Lower leg skin (tissue), 4 donors: ENCODE measurements around the gene L3MBTL1. TPM values are rescaled to one million over a fixed set of nuclear protein-coding genes. Genes with fewer than 3 reads are reported as not detected.

Experiments used
- DNase-seq, 2 donors: peaks; one replicate each; pipeline ENCODE4 v3.0.0-alpha.2; 2019; ENCODE audit warnings: low spot score in 2 of 2
- H3K4me3 ChIP-seq: fragments of 200-600 bp; sonication (generic); 2 replicates; pipeline ENCODE4 v1.5.1; 2017; ENCODE audit warnings: mild to moderate bottlenecking, low read depth; ENCODE audit not compliant: poor library complexity, severe bottlenecking
- CTCF ChIP-seq, 3 donors: fragments of 450-650 bp; IDR thresholded peaks; one replicate each; pipeline ENCODE4 v1.5.1; 2016; ENCODE audit warnings: antibody characterized with exemption in 3 of 3, mild to moderate bottlenecking in 3 of 3, moderate library complexity in 2 of 3
- POLR2A ChIP-seq, 2 donors: fragments of 450-650 bp; IDR thresholded peaks; one replicate each; pipeline ENCODE4 v1.6.1; 2016 to 2017; ENCODE audit warnings: antibody characterized with exemption in 2 of 2, mild to moderate bottlenecking in 1 of 2, moderate library complexity in 1 of 2
- WGBS, 2 donors: methylation state at CpG; one replicate each; pipeline ENCODE4 v1.1.5; 2018; 5-methylcytosine and 5-hydroxymethylcytosine counted together
- intact Hi-C: fragments of 100-400 bp; cut with DNase I; formaldehyde crosslinking; loops from one replicate; pipeline ENCODE4 v1.15.0; 2023; ENCODE audit warnings: low total_unique reads
- total RNA-seq, 4 donors: library from RNA; depleted of rRNA; stranded (reverse); fragments of >200 nt; gene quantifications; one replicate each; pipeline ENCODE4 v1.1.0, GENCODE V29; 2016

The L3MBTL1 gene
- total RNA-seq, result 10 to 100 TPM in 2 of 4 donors, 1 to 10 TPM in 2; 5.2 to 23.2 (median 9.7) TPM

GRCh38 chr20:43507150-43508080 is at the start of gene L3MBTL1:
Gene L3MBTL1 (plus strand): TSS chr20:43507697. CDS start chr20:43513504, 5,807 bp downstream.
- peak within 1 kb of the TSS; percentile 54 for H3K4me3 ChIP-seq
- no peak for TF ChIP-seq POLR2A (IDR thresholded peaks at IDR 0.05)
- TF ChIP-seq CTCF (IDR thresholded peaks at IDR 0.05), result no peak
- no peak for DNase-seq
- WGBS, 2 donors, result 6 to 7% methylated on average over 56 to 64 of the region's 95 CpGs
- intact Hi-C loops, result no loop called here

GRCh38 chr20:43458422-43458924 is 49.0 kb upstream of the L3MBTL1 start:
- peak overlapping the region; percentile 96 for H3K4me3 ChIP-seq
- intact Hi-C loops, result loop anchor here (10.0 kb wide), 1 partner anchor 626 kb away; no protein-coding TSS in a partner anchor
- TF ChIP-seq CTCF (IDR thresholded peaks at IDR 0.05) (no peak), POLR2A (IDR thresholded peaks at IDR 0.05) (no peak)
- peak; percentile 30 to 88 for DNase-seq
- WGBS, 2 donors, result 1 to 2% methylated on average over 9 to 41 of the region's 41 CpGs

DNA sequence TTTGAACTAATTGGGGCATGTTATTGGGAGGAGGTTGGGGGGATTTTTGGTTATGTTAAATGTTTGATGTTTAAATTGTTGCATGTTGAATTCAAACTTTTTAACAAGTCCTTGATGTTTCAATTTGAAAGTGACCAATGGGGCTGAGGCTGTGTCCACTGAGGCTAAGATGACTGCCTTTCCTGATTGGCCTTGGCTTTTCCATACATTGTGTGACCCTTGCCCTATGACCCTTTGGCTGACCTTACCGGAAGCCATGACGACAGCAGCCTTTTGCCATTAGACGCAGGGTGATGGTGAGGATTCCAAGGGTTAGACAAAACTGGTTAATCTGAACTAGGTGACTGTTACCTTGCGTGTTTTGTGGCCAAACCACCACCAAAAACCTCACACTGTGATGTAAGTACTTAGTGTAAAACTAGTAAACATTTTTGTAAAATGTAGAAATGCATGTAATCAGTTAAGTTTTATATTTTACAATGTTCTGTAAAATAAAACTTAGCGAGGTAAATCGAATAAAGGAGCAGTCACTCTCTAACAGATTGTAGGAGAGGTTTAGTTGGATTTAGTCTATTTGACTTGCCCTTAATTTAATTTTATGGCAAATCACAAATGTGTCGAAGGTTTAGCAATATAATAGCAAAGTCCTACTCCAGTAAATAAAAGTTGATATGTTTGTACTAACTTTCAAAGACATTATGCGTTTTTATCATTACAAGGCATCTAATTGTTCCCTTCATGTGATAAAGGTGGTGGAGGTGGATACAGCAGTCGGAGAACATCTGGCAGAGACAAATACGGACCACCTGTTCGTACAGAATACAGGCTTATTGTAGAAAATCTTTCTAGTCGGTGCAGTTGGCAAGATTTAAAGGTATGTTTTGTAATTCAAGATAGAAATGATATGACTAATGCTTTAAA is 48.2 kb upstream of the L3MBTL1 start:
- 46 to 54% methylated on average over 12 of the region's 12 CpGs for WGBS, 2 donors
- TF ChIP-seq CTCF (IDR thresholded peaks at IDR 0.05) (no peak), POLR2A (IDR thresholded peaks at IDR 0.05) (no peak)
- H3K4me3 ChIP-seq, result peak overlapping the region; percentile 96
- intact Hi-C loops, result loop anchor here (10.0 kb wide), 1 partner anchor 626 kb away; no protein-coding TSS in a partner anchor
- peak; percentile 22 to 62 for DNase-seq

DNA sequence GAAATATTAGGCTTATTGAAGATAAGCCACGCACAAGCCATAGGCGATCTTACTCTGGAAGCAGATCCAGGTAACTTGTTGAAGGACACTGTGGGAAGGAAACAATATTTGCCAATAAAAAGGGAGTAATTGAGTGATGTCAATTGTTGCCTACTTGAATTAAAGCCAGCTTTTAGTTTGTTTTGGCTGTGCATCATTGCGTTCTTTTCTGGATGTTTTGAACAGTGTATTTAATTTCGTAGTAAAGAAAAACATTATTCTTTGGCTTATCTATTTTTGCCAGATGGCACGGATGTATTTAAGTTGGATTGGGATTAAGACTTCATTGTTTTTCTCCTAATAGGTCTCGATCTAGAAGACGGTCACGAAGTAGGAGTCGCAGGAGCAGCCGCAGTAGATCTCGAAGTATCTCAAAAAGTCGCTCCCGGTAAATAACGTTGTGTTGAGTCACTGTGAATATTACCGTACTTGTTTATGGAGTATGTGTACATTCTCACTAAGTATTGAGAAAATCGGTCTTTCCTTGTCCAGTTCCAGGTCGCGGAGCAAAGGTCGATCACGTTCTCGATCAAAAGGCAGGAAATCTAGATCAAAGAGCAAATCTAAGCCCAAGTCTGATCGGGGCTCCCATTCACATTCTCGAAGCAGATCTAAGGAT is 47.2 kb upstream of the L3MBTL1 start:
- 89 to 92% methylated on average over 23 of the region's 23 CpGs for WGBS, 2 donors
- H3K4me3 ChIP-seq, result no peak overlapping the region
- no peak for TF ChIP-seq CTCF (IDR thresholded peaks at IDR 0.05)
- TF ChIP-seq POLR2A (IDR thresholded peaks at IDR 0.05), result no peak
- DNase-seq, result peak in 1 of 2 donors; percentile 63
- intact Hi-C loops, result no loop called here

- H3K4me3 ChIP-seq, result no peak overlapping the region
- intact Hi-C loops, result no loop called here
- TF ChIP-seq POLR2A (IDR thresholded peaks at IDR 0.05) (no peak), CTCF (IDR thresholded peaks at IDR 0.05) (no peak)
- no peak for DNase-seq
- WGBS, 2 donors, result 93 to 94% methylated on average over 10 of the region's 10 CpGs
Observed at GRCh38 chr20:43460830-43461200, 46.7 kb upstream of the L3MBTL1 start.
